GM18526 (cell line): ENCODE data around the gene VGF.

ENCODE experiments used
- POLR2A ChIP-seq: IDR thresholded peaks from 3 replicates; pipeline ENCODE4 v1.6.1; 2011; ENCODE audit not compliant: insufficient read length; ENCODE audit errors: extremely low read depth

VGF gene

GRCh38 chr7:101133621-101134398 lies 31.6 kb downstream of the VGF start:
- TF ChIP-seq POLR2A: no peak

- no peak for TF ChIP-seq POLR2A
Observed at GRCh38 chr7:101129603-101130117, 35.7 kb downstream of the VGF start.

- no peak for TF ChIP-seq POLR2A
Observed at GRCh38 chr7:101128040-101128834, 37.1 kb downstream of the VGF start.

- no peak for TF ChIP-seq POLR2A
Observed at GRCh38 chr7:101127460-101128039, 37.8 kb downstream of the VGF start.

- TF ChIP-seq POLR2A: peak; percentile 44
Observed at GRCh38 chr7:101126651-101127459, 38.5 kb downstream of the VGF start, which contains the start of gene SERPINE1. TSS of gene SERPINE1 (plus strand) at chr7:101127104. CDS start at chr7:101128394, 1,290 bp downstream.

GRCh38 chr7:101125989-101126650 lies 39.2 kb downstream of the VGF start:
- no peak for TF ChIP-seq POLR2A

- TF ChIP-seq POLR2A: no peak
Observed at GRCh38 chr7:101124376-101125056, 40.9 kb downstream of the VGF start.

- no peak for TF ChIP-seq POLR2A
Observed at GRCh38 chr7:101123703-101124068, 41.7 kb downstream of the VGF start.

GRCh38 chr7:101122933-101123702 lies 42.3 kb downstream of the VGF start:
- no peak for TF ChIP-seq POLR2A

GRCh38 chr7:101121991-101122932 lies 43.1 kb downstream of the VGF start:
- TF ChIP-seq POLR2A: peak; percentile 24

- no peak for TF ChIP-seq POLR2A
Observed at GRCh38 chr7:101120315-101120714, 45.1 kb downstream of the VGF start.

- TF ChIP-seq POLR2A: no peak
Observed at GRCh38 chr7:101119876-101120275, 45.5 kb downstream of the VGF start.
